ENCODE measurements around the gene RAP1GAP2. TPM values are rescaled to one million over a fixed set of nuclear protein-coding genes. Genes with fewer than 3 reads are reported as not detected.

The RAP1GAP2 gene
- total RNA-seq, 3 donors from 2014 or later, result 26.6 to 45.3 (median 43.3) TPM

Small RNA genes within 50 kb of the gene (microRNA-seq; reads per million reads assigned to microRNA genes)
- gene MIR1253, result not detected

Other genes with a start within 250 kb of the RAP1GAP2 start
- 100 to 1,000 TPM; 108 to 142 (median 112) TPM for gene PAFAH1B1, start 202.8 kb upstream of the RAP1GAP2 start, total RNA-seq
- gene CLUH, start 84.7 kb upstream of the RAP1GAP2 start, total RNA-seq, result 100 to 1,000 TPM; 120 to 149 (median 145) TPM
- gene CCDC92B, start 46.8 kb upstream of the RAP1GAP2 start, total RNA-seq, result 1 to 10 TPM; 1.3 to 2.2 (median 2.2) TPM

Measured in mucosa of descending colon (tissue), 3 donors.